Mammary epithelial cell (primary cell): ENCODE data around the gene TNIK.

Experiments
- EZH2 ChIP-seq: IDR thresholded peaks from 2 replicates; pipeline ENCODE4 v1.6.1; 2012; ENCODE audit warnings: low read length, inconsistent platforms, borderline replicate concordance
- TF ChIP-seq, protein P1 (sequence below), 2 donors: IDR thresholded peaks in 1 of 2; conservative IDR thresholded peaks in 1 of 2; 2 replicates each; pipeline ENCODE4 v1.5.1; 2011 to 2012; ENCODE audit warnings: inconsistent platforms in 2 of 2, low read length in 2 of 2, mild to moderate bottlenecking in 2 of 2, control low read depth in 1 of 2, low read depth in 1 of 2; ENCODE audit not compliant: insufficient read depth in 1 of 2; ENCODE audit errors: extremely low read depth in 1 of 2

DNA sequence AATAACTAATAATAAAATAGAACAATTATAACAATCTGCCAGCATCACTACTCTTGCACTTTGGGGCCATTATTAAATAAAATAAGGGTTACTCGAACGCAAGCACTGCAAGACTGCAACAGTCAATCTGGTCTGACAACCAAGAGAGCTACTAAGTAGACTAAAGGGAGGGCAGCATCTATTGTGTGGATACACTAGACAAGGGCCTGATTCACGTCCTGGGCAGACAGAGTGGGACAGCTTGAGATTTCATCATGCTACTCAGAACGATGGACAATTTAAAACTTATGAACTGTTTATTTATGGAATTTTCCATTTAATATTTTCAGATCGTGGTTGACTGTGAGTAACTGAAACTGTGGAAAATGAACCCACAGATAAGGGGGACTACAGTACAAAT is 39.5 kb downstream of the TNIK start:
- TF ChIP-seq EZH2 = no peak
- TF ChIP-seq, protein P1, sequence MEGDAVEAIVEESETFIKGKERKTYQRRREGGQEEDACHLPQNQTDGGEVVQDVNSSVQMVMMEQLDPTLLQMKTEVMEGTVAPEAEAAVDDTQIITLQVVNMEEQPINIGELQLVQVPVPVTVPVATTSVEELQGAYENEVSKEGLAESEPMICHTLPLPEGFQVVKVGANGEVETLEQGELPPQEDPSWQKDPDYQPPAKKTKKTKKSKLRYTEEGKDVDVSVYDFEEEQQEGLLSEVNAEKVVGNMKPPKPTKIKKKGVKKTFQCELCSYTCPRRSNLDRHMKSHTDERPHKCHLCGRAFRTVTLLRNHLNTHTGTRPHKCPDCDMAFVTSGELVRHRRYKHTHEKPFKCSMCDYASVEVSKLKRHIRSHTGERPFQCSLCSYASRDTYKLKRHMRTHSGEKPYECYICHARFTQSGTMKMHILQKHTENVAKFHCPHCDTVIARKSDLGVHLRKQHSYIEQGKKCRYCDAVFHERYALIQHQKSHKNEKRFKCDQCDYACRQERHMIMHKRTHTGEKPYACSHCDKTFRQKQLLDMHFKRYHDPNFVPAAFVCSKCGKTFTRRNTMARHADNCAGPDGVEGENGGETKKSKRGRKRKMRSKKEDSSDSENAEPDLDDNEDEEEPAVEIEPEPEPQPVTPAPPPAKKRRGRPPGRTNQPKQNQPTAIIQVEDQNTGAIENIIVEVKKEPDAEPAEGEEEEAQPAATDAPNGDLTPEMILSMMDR (conservative IDR thresholded peaks at IDR 0.05 in 1 of 2, IDR thresholded peaks at IDR 0.05 in 1 of 2; ENCODE audit: extremely low read depth in 1 of 2, insufficient read depth in 1 of 2, low read depth in 1 of 2, low read length in 2 of 2) = no peak
